HG03095 (cell line): ENCODE results near the gene NACC1.

ENCODE experiments used
- ATAC-seq: cut with Tn5 transposase; IDR thresholded peaks from one replicate; pipeline ENCODE4 v1.9.1; 2021; ENCODE audit warnings: moderate library complexity; ENCODE audit not compliant: unreplicated experiment

NACC1 gene

GRCh38 chr19:13118424-13119193 lies 545 bp downstream of the NACC1 start:
- ATAC-seq = no peak

- no peak for ATAC-seq
Measured at GRCh38 chr19:13119627-13120026, 1.6 kb downstream of the NACC1 start.

- ATAC-seq = no peak
Measured at GRCh38 chr19:13120031-13120430, 2.0 kb downstream of the NACC1 start.

GRCh38 chr19:13120817-13121216 lies 2.8 kb downstream of the NACC1 start:
- ATAC-seq = no peak

GRCh38 chr19:13121551-13122274 lies 3.6 kb downstream of the NACC1 start:
- ATAC-seq = no peak

GRCh38 chr19:13122275-13122878 lies 4.3 kb downstream of the NACC1 start:
- no peak for ATAC-seq

- no peak for ATAC-seq
Measured at GRCh38 chr19:13122980-13123957, 5.2 kb downstream of the NACC1 start.

GRCh38 chr19:13127051-13127450 lies 9.0 kb downstream of the NACC1 start:
- no peak for ATAC-seq

GRCh38 chr19:13127811-13128575 lies 9.9 kb downstream of the NACC1 start:
- ATAC-seq = no peak

GRCh38 chr19:13128583-13128982 lies 10.5 kb downstream of the NACC1 start:
- no peak for ATAC-seq

- ATAC-seq = no peak
Measured at GRCh38 chr19:13129384-13129783, 11.3 kb downstream of the NACC1 start.

- no peak for ATAC-seq
Measured at GRCh38 chr19:13130886-13131490, 12.9 kb downstream of the NACC1 start.

- ATAC-seq = no peak
Measured at GRCh38 chr19:13132471-13133180, 14.6 kb downstream of the NACC1 start.

GRCh38 chr19:13133241-13133870 lies 15.3 kb downstream of the NACC1 start:
- no peak for ATAC-seq

GRCh38 chr19:13134626-13135025 lies 16.6 kb downstream of the NACC1 start:
- ATAC-seq = no peak

GRCh38 chr19:13135068-13136062 lies 17.3 kb downstream of the NACC1 start:
- ATAC-seq = no peak

GRCh38 chr19:13137290-13137794 lies 19.3 kb downstream of the NACC1 start:
- ATAC-seq = no peak
